Esophagus muscularis mucosa (tissue), 4 donors: ENCODE data around the gene ZNF423. TPM values are rescaled to one million over a fixed set of nuclear protein-coding genes. Genes with fewer than 3 reads are reported as not detected.

Experiments
- DNase-seq: peaks from one replicate; pipeline ENCODE4 v3.0.0-alpha.2; 2017; ENCODE audit errors: extremely low spot score
- H3K27ac ChIP-seq, 4 donors: fragments of 200-600 bp; sonication (generic); replicated peaks in 1 of 4; 1 replicate in 3 of 4; 2 replicates in 1 of 4; pipeline ENCODE4 v1.5.1; 2016 to 2019; ENCODE audit warnings: mild to moderate bottlenecking in 1 of 4
- H3K27me3 ChIP-seq, 4 donors: fragments of 200-600 bp; sonication (generic); one replicate each; pipeline versions ENCODE4 v1.5.1 to v1.6.0; 2016 to 2019
- H3K36me3 ChIP-seq, 4 donors: fragments of 200-600 bp; sonication (generic); one replicate each; pipeline ENCODE4 v1.5.1; 2016 to 2019
- H3K4me1 ChIP-seq, 4 donors: fragments of 200-600 bp; sonication (generic); one replicate each; pipeline ENCODE4 v1.5.1; 2016 to 2019
- H3K4me3 ChIP-seq, 4 donors: fragments of 200-600 bp; sonication (generic); 1 replicate in 2 of 4; 2 replicates in 2 of 4; pipeline ENCODE4 v1.5.1; 2016 to 2019; ENCODE audit warnings: mild to moderate bottlenecking in 4 of 4, moderate library complexity in 1 of 4
- H3K9me3 ChIP-seq, 4 donors: fragments of 200-600 bp; sonication (generic); 1 replicate in 3 of 4; 2 replicates in 1 of 4; pipeline ENCODE4 v1.5.1; 2016 to 2019
- CTCF ChIP-seq, 3 experiments: fragments of 200-600 bp in 2 of 3; fragments of 450-650 bp in 1 of 3; sonication (generic) in 2 of 3; IDR thresholded peaks; one replicate each; pipeline ENCODE4 v1.5.1; 2017 to 2019; ENCODE audit warnings: antibody characterized with exemption in 3 of 3, mild to moderate bottlenecking in 2 of 3, moderate library complexity in 1 of 3
- EP300 ChIP-seq: sonication (generic); formaldehyde crosslinking; IDR thresholded peaks from one replicate; pipeline ENCODE4 v1.6.1; 2017; ENCODE audit warnings: antibody characterized with exemption
- POLR2A ChIP-seq: fragments of 450-650 bp; IDR thresholded peaks from one replicate; pipeline ENCODE4 v1.6.1; 2017; ENCODE audit warnings: antibody characterized with exemption, moderate library complexity, mild to moderate bottlenecking, low read depth
- POLR2AphosphoS5 ChIP-seq, 2 donors: sonication (generic); formaldehyde crosslinking; IDR thresholded peaks; one replicate each; pipeline ENCODE4 v1.6.1; 2017; ENCODE audit warnings: antibody characterized with exemption in 2 of 2
- WGBS: methylation state at CpG from one replicate; pipeline ENCODE4 v1.1.5; 2018; 5-methylcytosine and 5-hydroxymethylcytosine counted together
- intact Hi-C: fragments of 100-400 bp; cut with DNase I; formaldehyde crosslinking; loops from one replicate; pipeline ENCODE4 v1.15.1; 2023
- total RNA-seq, 4 donors: library from RNA; depleted of rRNA; stranded (reverse); fragments of >200 nt; gene quantifications; one replicate each; pipeline versions ENCODE4 v1.1.0 to v1.2.1, GENCODE V29; 2016

Gene ZNF423
- total RNA-seq, 4 donors from 2014 or later, result 8.7 to 22.5 (median 10.3) TPM

- no peaks in the 10 kb centered on the region for H3K9me3 ChIP-seq
- intact Hi-C loops, result no loop called here
- WGBS, result 73% methylated on average over 14 of the region's 23 CpGs
- H3K27ac ChIP-seq, result peak overlapping the region; percentile 61 to 66 (median 62)
- H3K4me1 ChIP-seq, result peaks cover 29 to 51% (median 35%) of the 10 kb centered on the region in 4 donors
- H3K4me3 ChIP-seq, result no peak overlapping the region
- peaks cover 0 to 40% (median 38%) of the 10 kb centered on the region in 4 donors for H3K36me3 ChIP-seq
- DNase-seq, result no peak
- H3K27me3 ChIP-seq, result no peaks in the 10 kb centered on the region
- TF ChIP-seq CTCF (IDR thresholded peaks at IDR 0.05), result no peak
- TF ChIP-seq POLR2A, result no peak
- TF ChIP-seq EP300, result no peak
- TF ChIP-seq POLR2AphosphoS5 (IDR thresholded peaks at IDR 0.05), result no peak
Measured at GRCh38 chr16:49638673-49639610, 217.0 kb downstream of the ZNF423 start.

- intact Hi-C loops, result no loop called here
- WGBS, result 92% methylated on average over 35 of the region's 42 CpGs
- peak overlapping the region in 1 of 4 donors; percentile 62 for H3K27ac ChIP-seq
Measured at GRCh38 chr16:49637933-49638672, 217.8 kb downstream of the ZNF423 start.

GRCh38 chr16:49637511-49637910 is 218.4 kb downstream of the ZNF423 start:
- Histone ChIP-seq H3K27me3 (no peaks in the 10 kb centered on the region), H3K27ac (no peak overlapping the region), H3K4me1 (peaks cover 29 to 45% (median 34%) of the 10 kb centered on the region in 4 donors), H3K4me3 (no peak overlapping the region), H3K36me3 (peaks cover 0 to 40% (median 38%) of the 10 kb centered on the region in 4 donors), H3K9me3 (no peaks in the 10 kb centered on the region)
- 96% methylated on average over 13 of the region's 16 CpGs for WGBS
- DNase-seq, result no peak
- TF ChIP-seq CTCF (IDR thresholded peaks at IDR 0.05) (no peak), EP300 (no peak), POLR2AphosphoS5 (IDR thresholded peaks at IDR 0.05) (no peak), POLR2A (no peak)
- intact Hi-C loops, result no loop called here

More at GRCh38 chr16:49637933-49638672, 217.8 kb downstream of the ZNF423 start:
- TF ChIP-seq POLR2A (no peak), CTCF (IDR thresholded peaks at IDR 0.05) (no peak), POLR2AphosphoS5 (IDR thresholded peaks at IDR 0.05) (no peak), EP300 (no peak)
- Histone ChIP-seq H3K27me3 (no peaks in the 10 kb centered on the region), H3K4me1 (peaks cover 29 to 44% (median 32%) of the 10 kb centered on the region in 4 donors), H3K36me3 (peaks cover 0 to 40% (median 38%) of the 10 kb centered on the region in 4 donors), H3K9me3 (no peaks in the 10 kb centered on the region), H3K4me3 (no peak overlapping the region)
- no peak for DNase-seq

GRCh38 chr16:49636608-49637007 is 219.3 kb downstream of the ZNF423 start:
- Histone ChIP-seq H3K4me1 (peaks cover 33 to 49% (median 42%) of the 10 kb centered on the region in 4 donors), H3K4me3 (no peak overlapping the region), H3K9me3 (no peaks in the 10 kb centered on the region), H3K27ac (no peak overlapping the region), H3K27me3 (no peaks in the 10 kb centered on the region), H3K36me3 (peaks cover 0 to 40% (median 38%) of the 10 kb centered on the region in 4 donors)
- intact Hi-C loops, result no loop called here
- TF ChIP-seq CTCF (IDR thresholded peaks at IDR 0.05) (no peak), POLR2AphosphoS5 (IDR thresholded peaks at IDR 0.05) (no peak), POLR2A (no peak), EP300 (no peak)
- 98% methylated on average over 11 of the region's 14 CpGs for WGBS
- DNase-seq, result no peak
